Kidney epithelial cell (primary cell): ENCODE data around the gene RYR3. TPM values are rescaled to one million over a fixed set of nuclear protein-coding genes. Genes with fewer than 3 reads are reported as not detected.

ENCODE experiments used
- DNase-seq: peaks from one replicate; pipeline ENCODE4 v3.0.0-alpha.2; 2010; ENCODE audit warnings: low read depth
- H3K27me3 ChIP-seq: 2 replicates; pipeline ENCODE4 v1.6.0; 2011; ENCODE audit warnings: low read length; ENCODE audit not compliant: control insufficient read depth, insufficient read depth
- H3K36me3 ChIP-seq: 2 replicates; pipeline ENCODE4 v1.5.1; 2011; ENCODE audit warnings: low read length; ENCODE audit not compliant: control insufficient read depth, insufficient read depth
- H3K4me3 ChIP-seq: 2 replicates; pipeline ENCODE4 v1.5.1; 2011; ENCODE audit warnings: low read depth, mild to moderate bottlenecking, control low read depth, low read length
- CTCF ChIP-seq: IDR thresholded peaks from 2 replicates; pipeline ENCODE4 v1.5.1; 2011; ENCODE audit warnings: mild to moderate bottlenecking, moderate library complexity, low read length, control low read depth, inconsistent platforms; ENCODE audit not compliant: insufficient read depth, poor library complexity, severe bottlenecking
- total RNA-seq: library from RNA; depleted of rRNA; stranded (reverse); fragments of >200 nt; gene quantifications from 2 replicates; pipeline ENCODE4 v1.2.3, GENCODE V29; 2015

Gene RYR3
- total RNA-seq, 1 donor from 2014 or later: 0.50 TPM

- Histone ChIP-seq H3K36me3 (no peaks in the 10 kb centered on the region), H3K4me3 (no peak overlapping the region), H3K27me3 (no peaks in the 10 kb centered on the region)
- no peak for DNase-seq
- no peak for TF ChIP-seq CTCF
These were observed 515.4 kb downstream of the RYR3 start for GRCh38 chr15:33826201-33826600.

- TF ChIP-seq CTCF: no peak
- H3K4me3 ChIP-seq: no peak overlapping the region
- H3K36me3 ChIP-seq: no peaks in the 10 kb centered on the region
- H3K27me3 ChIP-seq: no peaks in the 10 kb centered on the region
- DNase-seq: no peak
These were observed 519.6 kb downstream of the RYR3 start for GRCh38 chr15:33830351-33830750.

- H3K36me3 ChIP-seq: no peaks in the 10 kb centered on the region
- TF ChIP-seq CTCF: no peak
- H3K4me3 ChIP-seq: no peak overlapping the region
- no peaks in the 10 kb centered on the region for H3K27me3 ChIP-seq
- no peak for DNase-seq
These were observed 520.9 kb downstream of the RYR3 start for GRCh38 chr15:33831646-33832045.

- Histone ChIP-seq H3K36me3 (no peaks in the 10 kb centered on the region), H3K27me3 (no peaks in the 10 kb centered on the region), H3K4me3 (no peak overlapping the region)
- no peak for DNase-seq
- no peak for TF ChIP-seq CTCF
These were observed 524.4 kb downstream of the RYR3 start for GRCh38 chr15:33834892-33835743.

GRCh38 chr15:33837294-33837693 is 526.5 kb downstream of the RYR3 start:
- no peak for TF ChIP-seq CTCF
- H3K27me3 ChIP-seq: no peaks in the 10 kb centered on the region
- H3K4me3 ChIP-seq: no peak overlapping the region
- H3K36me3 ChIP-seq: no peaks in the 10 kb centered on the region
- no peak for DNase-seq

- TF ChIP-seq CTCF: no peak
- Histone ChIP-seq H3K27me3 (no peaks in the 10 kb centered on the region), H3K4me3 (no peak overlapping the region), H3K36me3 (no peaks in the 10 kb centered on the region)
- DNase-seq: no peak
These were observed 528.8 kb downstream of the RYR3 start for GRCh38 chr15:33839540-33839939.
